ENCODE results near the gene NUPR2. TPM values are rescaled to one million over a fixed set of nuclear protein-coding genes. Genes with fewer than 3 reads are reported as not detected.

Gene NUPR2
- total and polyA plus RNA-seq, 10 of the 15 experiments (the other 5 are each of a cell fraction or from before 2014, with no cell fraction given): not detected

GRCh38 chr7:56107954-56108258 is 8.3 kb downstream of the NUPR2 start:
- H4K20me1 ChIP-seq (ENCODE audit: control insufficient read depth, insufficient read depth): no peaks in the 10 kb centered on the region
- peaks cover 2% of the 10 kb centered on the region; the same call in 2 of the 3 replicates for H3K9me3 ChIP-seq (replicated peaks; ENCODE audit: control insufficient read depth, insufficient read depth, low read length)
- H3K4me3 ChIP-seq: no peak overlapping the region
- 100% methylated on average over 1 of the region's 1 CpG for WGBS (ENCODE audit: insufficient coverage, insufficient replicate concordance, low lambda C conversion rate, missing lambda C conversion rate)
- peak overlapping the region; percentile 31 for H2AFZ ChIP-seq (ENCODE audit: control insufficient read depth, low read depth, low read length)
- no peak for ATAC-seq
- H3K27ac ChIP-seq (ENCODE audit: control insufficient read depth, insufficient read depth): no peak overlapping the region
- TF ChIP-seq EZH2 (IDR thresholded peaks at IDR 0.05; ENCODE audit: borderline replicate concordance, control insufficient read depth, low read depth, low read length): no peak
- no peak for TF ChIP-seq FOXK2 (IDR thresholded peaks at IDR 0.05)
- no peak for TF ChIP-seq STAT3 (IDR thresholded peaks at IDR 0.05; ENCODE audit: low read depth, low read length)
- no peak for TF ChIP-seq EED (IDR thresholded peaks at IDR 0.05; ENCODE audit: low read depth)
- H3K27me3 ChIP-seq (replicated peaks in 1 of 2; ENCODE audit: control insufficient read depth in 2 of 2, insufficient read depth in 2 of 2, low read length in 1 of 2): no peaks in the 10 kb centered on the region
- H3K9ac ChIP-seq (ENCODE audit: control insufficient read depth, insufficient read depth, low read length): no peak overlapping the region
- ChIA-PET POLR2A (no interaction called here), CTCF (no interaction called here), SMC1A (ENCODE audit: uncharacterized antibody, unreplicated experiment) (no interaction called here), RAD21 (ENCODE audit: unreplicated experiment) (no interaction called here)
- H3K4me2 ChIP-seq (ENCODE audit: control insufficient read depth, insufficient read depth): no peak overlapping the region
- H3K79me2 ChIP-seq (ENCODE audit: control insufficient read depth, insufficient read depth, low read length): peaks cover 24% of the 10 kb centered on the region
- H3K4me1 ChIP-seq (ENCODE audit: control insufficient read depth, insufficient read depth, low read length): no peaks in the 10 kb centered on the region
- FAIRE-seq: no peak
- in situ Hi-C loops (cut with MboI): loop anchor here (10.0 kb wide), 1 partner anchor 1353 kb away; the partner anchor contains the start of gene SEC61G
- no peak for DNase-seq (ENCODE audit: low read depth, low spot score)
- no TSS peak for BruUV-seq (replicated peaks)
- H3K36me3 ChIP-seq (ENCODE audit: control insufficient read depth in 2 of 2, insufficient read depth in 2 of 2, low read length in 1 of 2): peaks cover 0 to 9% of the 10 kb centered on the region in 2 experiments
- intact Hi-C loops (cut with micrococcal nuclease; ENCODE audit: unreplicated experiment): loop anchor here (10.0 kb wide), 1 partner anchor 223 kb away; the partner anchor contains the start of gene ZNF713

- peak; percentile 81 for FAIRE-seq
- WGBS (ENCODE audit: insufficient coverage, insufficient replicate concordance, low lambda C conversion rate, missing lambda C conversion rate): 2% methylated on average over 57 of the region's 57 CpGs
- SMC1A ChIA-PET (ENCODE audit: uncharacterized antibody, unreplicated experiment): interaction anchor here (1.4 kb wide), 1 partner anchor 55 kb away, joined by 3 read pairs; the partner anchor contains the start of genes CCT6A and PSPH
- TF ChIP-seq POLR2AphosphoS5 (IDR thresholded peaks at IDR 0.05; ENCODE audit: low read length): peak; percentile 89
- TF ChIP-seq ZBTB4 (CRISPR knock-in tag; IDR thresholded peaks at IDR 0.05): no peak
- no peak for TF ChIP-seq TCF7 (IDR thresholded peaks at IDR 0.05; ENCODE audit: borderline replicate concordance)
- TF ChIP-seq PBX3 (IDR thresholded peaks at IDR 0.05; ENCODE audit: insufficient replicate concordance, low read depth, low read length): peak; percentile 98
- no peak for TF ChIP-seq NR2C2 (IDR thresholded peaks at IDR 0.05; ENCODE audit: borderline replicate concordance, control insufficient read depth, insufficient read length, low read depth)
- TF ChIP-seq SUZ12 (IDR thresholded peaks at IDR 0.05; ENCODE audit: unreplicated experiment): no peak
These were observed 9.8 kb downstream of the NUPR2 start, which contains the start of gene CHCHD2 for GRCh38 chr7:56106108-56107073. Gene CHCHD2, minus strand, starts transcription at chr7:56106476. Its CDS starts 63 bp downstream, at chr7:56106413.

More at GRCh38 chr7:56106108-56107073, 9.8 kb downstream of the NUPR2 start, which contains the start of gene CHCHD2:
- RAD21 ChIA-PET (ENCODE audit: unreplicated experiment): interaction anchor here (0.7 to 1.0 kb wide), 2 partner anchors 107 to 533 kb away, joined by 3 read pairs; no protein-coding TSS in a partner anchor
- H4K20me1 ChIP-seq (ENCODE audit: control insufficient read depth, insufficient read depth): no peaks in the 10 kb centered on the region
- ATAC-seq: peak; percentile 99
- POLR2A ChIA-PET: interaction anchor here (0.6 to 1.6 kb wide), 8 partner anchors 9 to 741 kb away, joined by 3 to 13 read pairs (median 4); partner anchors contain the start of genes CCT6A, PSPH and SUMF2
- BruUV-seq (replicated peaks): TSS peak; percentile 99
- H3K4me3 ChIP-seq: peak within 1 kb of the TSS; percentile 87
- peak within 1 kb of the TSS; percentile 99 for H3K9ac ChIP-seq (ENCODE audit: control insufficient read depth, insufficient read depth, low read length)
- H3K27ac ChIP-seq (ENCODE audit: control insufficient read depth, insufficient read depth): peak within 1 kb of the TSS; percentile 94
- intact Hi-C loops (cut with micrococcal nuclease; ENCODE audit: unreplicated experiment) (loop anchor here (10.0 kb wide), 1 partner anchor 222 kb away; the partner anchor contains the start of gene ZNF713), in situ Hi-C loops (cut with MboI) (loop anchor here (10.0 kb wide), 1 partner anchor 1352 kb away; the partner anchor contains the start of gene SEC61G)
- CTCF ChIA-PET: interaction anchor here (1.1 to 1.4 kb wide), 2 partner anchors 31 to 106 kb away, joined by 3 to 7 read pairs; no protein-coding TSS in a partner anchor
- H3K9me3 ChIP-seq (replicated peaks; ENCODE audit: control insufficient read depth, insufficient read depth, low read length): peaks cover 2% of the 10 kb centered on the region; the same call in 2 of the 3 replicates
- H3K4me2 ChIP-seq (ENCODE audit: control insufficient read depth, insufficient read depth): peak within 1 kb of the TSS; percentile 76
- peaks cover 24% of the 10 kb centered on the region for H3K79me2 ChIP-seq (ENCODE audit: control insufficient read depth, insufficient read depth, low read length)
- peak; percentile 95 for DNase-seq (ENCODE audit: low read depth, low spot score)
- peaks cover 0 to 15% of the 10 kb centered on the region in 2 experiments for H3K36me3 ChIP-seq (ENCODE audit: control insufficient read depth in 2 of 2, insufficient read depth in 2 of 2, low read length in 1 of 2)
- H3K27me3 ChIP-seq (replicated peaks in 1 of 2; ENCODE audit: control insufficient read depth in 2 of 2, insufficient read depth in 2 of 2, low read length in 1 of 2): no peaks in the 10 kb centered on the region
- H2AFZ ChIP-seq (ENCODE audit: control insufficient read depth, low read depth, low read length): peak within 1 kb of the TSS; percentile 65
- H3K4me1 ChIP-seq (ENCODE audit: control insufficient read depth, insufficient read depth, low read length): no peaks in the 10 kb centered on the region

Data from GM12878 (cell line).